Measurements from ENCODE around the gene RERE.
"Not testable (repeated sequence)": the region's sequence is repeated elsewhere in the genome, so short reads cannot be mapped to it uniquely, and the experiment has no call there.

The RERE gene

GRCh38 chr1:8464377-8464776, 353.1 kb downstream of the RERE start:
- DNase-seq, result no peak

- DNase-seq, result peak; percentile 90
Observed at GRCh38 chr1:8463144-8463927, 354.1 kb downstream of the RERE start.

- DNase-seq, result no peak
Observed at GRCh38 chr1:8462371-8462892, 355.0 kb downstream of the RERE start.

GRCh38 chr1:8461351-8462110, 355.9 kb downstream of the RERE start:
- no peak for DNase-seq

GRCh38 chr1:8460784-8461183, 356.7 kb downstream of the RERE start:
- no peak for DNase-seq

- DNase-seq, result no peak
Observed at GRCh38 chr1:8460132-8460544, 357.3 kb downstream of the RERE start.

GRCh38 chr1:8458607-8459006, 358.8 kb downstream of the RERE start:
- DNase-seq, result no peak

- DNase-seq, result no peak
Observed at GRCh38 chr1:8457760-8458381, 359.6 kb downstream of the RERE start.

- no peak for DNase-seq
Observed at GRCh38 chr1:8456991-8457390, 360.4 kb downstream of the RERE start.

GRCh38 chr1:8456308-8456912, 361.0 kb downstream of the RERE start:
- DNase-seq, result peak; percentile 74

- no peak for DNase-seq
Observed at GRCh38 chr1:8455700-8456307, 361.6 kb downstream of the RERE start.

GRCh38 chr1:8450312-8450711, 367.1 kb downstream of the RERE start:
- no peak for DNase-seq

- DNase-seq, result peak; percentile 55
Observed at GRCh38 chr1:8448911-8449661, 368.4 kb downstream of the RERE start.

- DNase-seq, result peak; percentile 20
Observed at GRCh38 chr1:8448505-8448904, 368.9 kb downstream of the RERE start.

GRCh38 chr1:8447616-8448150, 369.8 kb downstream of the RERE start:
- no peak for DNase-seq

- DNase-seq, result not testable (repeated sequence)
Observed at GRCh38 chr1:8446119-8446518, 371.3 kb downstream of the RERE start.

- DNase-seq, result no peak
Observed at GRCh38 chr1:8443558-8444194, 373.8 kb downstream of the RERE start.

- no peak for DNase-seq
Observed at GRCh38 chr1:8441426-8441825, 376.0 kb downstream of the RERE start.

GRCh38 chr1:8439015-8439702, 378.3 kb downstream of the RERE start:
- DNase-seq, result peak; percentile 71

GRCh38 chr1:8438489-8438888, 379.0 kb downstream of the RERE start:
- DNase-seq, result no peak

All from fibroblast of skin of right quadriceps (primary cell).